HG03354 (cell line): ENCODE measurements around the gene CEP97.
"Not testable (repeated sequence)": the region's sequence is repeated elsewhere in the genome, so short reads cannot be mapped to it uniquely, and the experiment has no call there.

ENCODE experiments used
- ATAC-seq: cut with Tn5 transposase; IDR thresholded peaks from one replicate; pipeline ENCODE4 v1.9.1; 2021; ENCODE audit warnings: mild to moderate bottlenecking; ENCODE audit not compliant: unreplicated experiment, poor library complexity, severe bottlenecking

CEP97 gene

GRCh38 chr3:101753386-101754113 is 29.1 kb downstream of the CEP97 start:
- not testable (repeated sequence) for ATAC-seq

- ATAC-seq: no peak
Observed at GRCh38 chr3:101758224-101758623, 33.8 kb downstream of the CEP97 start.

GRCh38 chr3:101762041-101762646 is 37.7 kb downstream of the CEP97 start:
- ATAC-seq: no peak

- ATAC-seq: not testable (repeated sequence)
Observed at GRCh38 chr3:101777745-101778281, 53.4 kb downstream of the CEP97 start.

- ATAC-seq: no peak
Observed at GRCh38 chr3:101778385-101779046, 54.1 kb downstream of the CEP97 start.

- peak; percentile 95 for ATAC-seq
Observed at GRCh38 chr3:101779047-101779821, 54.8 kb downstream of the CEP97 start, which contains the start of gene NXPE3. Gene NXPE3 (plus strand): TSS chr3:101779211. CDS start chr3:101785597, 6,386 bp downstream.

GRCh38 chr3:101779822-101780381 is 55.5 kb downstream of the CEP97 start:
- ATAC-seq: no peak

GRCh38 chr3:101780661-101781060 is 56.2 kb downstream of the CEP97 start:
- no peak for ATAC-seq

- ATAC-seq: no peak
Observed at GRCh38 chr3:101781166-101781565, 56.8 kb downstream of the CEP97 start.

GRCh38 chr3:101784855-101785613 is 60.6 kb downstream of the CEP97 start:
- no peak for ATAC-seq

GRCh38 chr3:101791778-101792177 is 67.4 kb downstream of the CEP97 start:
- peak; percentile 98 for ATAC-seq

- no peak for ATAC-seq
Observed at GRCh38 chr3:101796077-101796680, 71.8 kb downstream of the CEP97 start.

GRCh38 chr3:101801174-101801573 is 76.8 kb downstream of the CEP97 start:
- no peak for ATAC-seq

- ATAC-seq: no peak
Observed at GRCh38 chr3:101802179-101802578, 77.8 kb downstream of the CEP97 start.

- peak; percentile 98 for ATAC-seq
Observed at GRCh38 chr3:101803173-101803782, 78.9 kb downstream of the CEP97 start.

- ATAC-seq: no peak
Observed at GRCh38 chr3:101803939-101804338, 79.5 kb downstream of the CEP97 start.

- ATAC-seq: no peak
Observed at GRCh38 chr3:101806491-101806890, 82.1 kb downstream of the CEP97 start.

GRCh38 chr3:101807888-101808287 is 83.5 kb downstream of the CEP97 start:
- ATAC-seq: peak; percentile 69
